Measurements from ENCODE around the gene ATPAF1. TPM values are rescaled to one million over a fixed set of nuclear protein-coding genes. Genes with fewer than 3 reads are reported as not detected.
A peak's percentile ranks its signal among the peaks of the same experiment; 100 is the strongest.

The ATPAF1 gene
- total and polyA plus RNA-seq, 9 of the 15 experiments (the other 6 are each of a cell fraction or from before 2014, with no cell fraction given), result 6.3 to 56.2 (median 27.4) TPM

DNA sequence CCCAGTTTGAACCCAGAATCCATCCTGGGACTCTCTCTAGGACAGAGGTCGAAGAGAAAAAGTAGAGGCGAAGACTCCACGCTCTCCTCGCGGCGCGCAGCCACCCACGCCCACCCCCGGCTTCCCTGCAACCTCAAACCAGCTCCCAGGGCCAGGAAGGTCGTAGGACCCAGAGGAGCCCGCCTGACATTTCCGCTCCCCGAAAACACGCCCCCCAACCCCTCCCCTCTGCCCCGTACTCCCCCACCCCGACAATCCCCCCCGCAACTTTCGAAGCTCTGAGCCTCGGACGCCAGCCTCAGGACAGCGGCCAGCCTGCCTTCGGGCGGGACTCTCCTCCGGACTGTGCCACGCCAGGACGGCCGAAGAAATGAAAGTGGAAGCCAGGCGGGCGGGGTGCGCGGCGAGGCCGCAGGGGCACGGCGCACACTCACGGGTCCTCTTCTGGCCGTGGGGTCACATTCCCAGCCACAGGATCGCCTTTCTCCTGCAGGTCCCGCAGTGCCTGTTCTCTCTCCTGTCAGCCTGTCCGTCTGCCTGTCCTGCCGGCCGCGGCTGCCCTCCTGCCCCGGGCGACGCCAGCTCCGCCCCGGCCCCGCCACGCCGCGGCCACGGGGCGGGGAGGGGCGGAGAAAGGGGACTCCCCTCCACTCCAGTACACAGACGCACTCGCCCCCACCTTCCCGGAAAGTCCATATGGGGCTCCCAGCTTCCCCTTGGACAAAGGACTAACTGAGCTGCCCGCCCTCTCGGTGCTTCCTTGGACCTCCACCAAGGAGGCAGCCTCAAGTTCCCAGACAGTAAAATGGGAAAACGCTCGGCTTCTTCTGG is 51.7 kb downstream of the ATPAF1 start, which contains the start of gene MOB3C (continued):
- TF ChIP-seq, protein P1, sequence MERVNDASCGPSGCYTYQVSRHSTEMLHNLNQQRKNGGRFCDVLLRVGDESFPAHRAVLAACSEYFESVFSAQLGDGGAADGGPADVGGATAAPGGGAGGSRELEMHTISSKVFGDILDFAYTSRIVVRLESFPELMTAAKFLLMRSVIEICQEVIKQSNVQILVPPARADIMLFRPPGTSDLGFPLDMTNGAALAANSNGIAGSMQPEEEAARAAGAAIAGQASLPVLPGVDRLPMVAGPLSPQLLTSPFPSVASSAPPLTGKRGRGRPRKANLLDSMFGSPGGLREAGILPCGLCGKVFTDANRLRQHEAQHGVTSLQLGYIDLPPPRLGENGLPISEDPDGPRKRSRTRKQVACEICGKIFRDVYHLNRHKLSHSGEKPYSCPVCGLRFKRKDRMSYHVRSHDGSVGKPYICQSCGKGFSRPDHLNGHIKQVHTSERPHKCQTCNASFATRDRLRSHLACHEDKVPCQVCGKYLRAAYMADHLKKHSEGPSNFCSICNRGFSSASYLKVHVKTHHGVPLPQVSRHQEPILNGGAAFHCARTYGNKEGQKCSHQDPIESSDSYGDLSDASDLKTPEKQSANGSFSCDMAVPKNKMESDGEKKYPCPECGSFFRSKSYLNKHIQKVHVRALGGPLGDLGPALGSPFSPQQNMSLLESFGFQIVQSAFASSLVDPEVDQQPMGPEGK (CRISPR knock-in tag; IDR thresholded peaks at IDR 0.05; ENCODE audit: borderline replicate concordance), result no peak
- TF ChIP-seq CBFB (CRISPR knock-in tag; IDR thresholded peaks at IDR 0.05) (no peak), DIDO1 (tag; IDR thresholded peaks at IDR 0.05; ENCODE audit: low read depth) (no peak), HDAC6 (IDR thresholded peaks at IDR 0.05; ENCODE audit: low read depth, low read length) (no peak), NR2C2 (CRISPR knock-in tag; IDR thresholded peaks at IDR 0.05) (no peak), NR2C2 (tag; IDR thresholded peaks at IDR 0.05) (peak; percentile 58), SRSF7 (optimal IDR thresholded peaks at IDR 0.05; ENCODE audit: low read depth, low read length) (no peak), NRF1 (conservative IDR thresholded peaks at IDR 0.05 in 1 of 2, IDR thresholded peaks at IDR 0.05 in 1 of 2) (peak; percentile 65 to 70; a peak in 3 of 4 replicates), PCBP1 (IDR thresholded peaks at IDR 0.05; ENCODE audit: low read depth, low read length, poor library complexity, severe bottlenecking) (peak; percentile 84), PPARD (CRISPR knock-in tag; IDR thresholded peaks at IDR 0.05) (no peak), HSF4 (CRISPR knock-in tag; IDR thresholded peaks at IDR 0.05; ENCODE audit: borderline replicate concordance) (no peak), ZNF175 (CRISPR knock-in tag; IDR thresholded peaks at IDR 0.05; ENCODE audit: low read depth) (0 out of 2 replicates have a peak, but pooled peaks have one; percentile 13), TCF3 (CRISPR knock-in tag; IDR thresholded peaks at IDR 0.05) (0 out of 2 replicates have a peak, but pooled peaks have one; percentile 1), TSC22D4 (tag; IDR thresholded peaks at IDR 0.05) (no peak), ZFX (CRISPR knock-in tag; IDR thresholded peaks at IDR 0.05) (peak; percentile 78)
- TF ChIP-seq, protein P2, sequence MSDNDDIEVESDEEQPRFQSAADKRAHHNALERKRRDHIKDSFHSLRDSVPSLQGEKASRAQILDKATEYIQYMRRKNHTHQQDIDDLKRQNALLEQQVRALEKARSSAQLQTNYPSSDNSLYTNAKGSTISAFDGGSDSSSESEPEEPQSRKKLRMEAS (CRISPR knock-in tag; IDR thresholded peaks at IDR 0.05), result peak; percentile 31; the same call in 1 of the 2 replicates
- TF ChIP-seq, protein P3, sequence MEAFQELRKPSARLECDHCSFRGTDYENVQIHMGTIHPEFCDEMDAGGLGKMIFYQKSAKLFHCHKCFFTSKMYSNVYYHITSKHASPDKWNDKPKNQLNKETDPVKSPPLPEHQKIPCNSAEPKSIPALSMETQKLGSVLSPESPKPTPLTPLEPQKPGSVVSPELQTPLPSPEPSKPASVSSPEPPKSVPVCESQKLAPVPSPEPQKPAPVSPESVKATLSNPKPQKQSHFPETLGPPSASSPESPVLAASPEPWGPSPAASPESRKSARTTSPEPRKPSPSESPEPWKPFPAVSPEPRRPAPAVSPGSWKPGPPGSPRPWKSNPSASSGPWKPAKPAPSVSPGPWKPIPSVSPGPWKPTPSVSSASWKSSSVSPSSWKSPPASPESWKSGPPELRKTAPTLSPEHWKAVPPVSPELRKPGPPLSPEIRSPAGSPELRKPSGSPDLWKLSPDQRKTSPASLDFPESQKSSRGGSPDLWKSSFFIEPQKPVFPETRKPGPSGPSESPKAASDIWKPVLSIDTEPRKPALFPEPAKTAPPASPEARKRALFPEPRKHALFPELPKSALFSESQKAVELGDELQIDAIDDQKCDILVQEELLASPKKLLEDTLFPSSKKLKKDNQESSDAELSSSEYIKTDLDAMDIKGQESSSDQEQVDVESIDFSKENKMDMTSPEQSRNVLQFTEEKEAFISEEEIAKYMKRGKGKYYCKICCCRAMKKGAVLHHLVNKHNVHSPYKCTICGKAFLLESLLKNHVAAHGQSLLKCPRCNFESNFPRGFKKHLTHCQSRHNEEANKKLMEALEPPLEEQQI (IDR thresholded peaks at IDR 0.05), result no peak
- TF ChIP-seq, protein P4, sequence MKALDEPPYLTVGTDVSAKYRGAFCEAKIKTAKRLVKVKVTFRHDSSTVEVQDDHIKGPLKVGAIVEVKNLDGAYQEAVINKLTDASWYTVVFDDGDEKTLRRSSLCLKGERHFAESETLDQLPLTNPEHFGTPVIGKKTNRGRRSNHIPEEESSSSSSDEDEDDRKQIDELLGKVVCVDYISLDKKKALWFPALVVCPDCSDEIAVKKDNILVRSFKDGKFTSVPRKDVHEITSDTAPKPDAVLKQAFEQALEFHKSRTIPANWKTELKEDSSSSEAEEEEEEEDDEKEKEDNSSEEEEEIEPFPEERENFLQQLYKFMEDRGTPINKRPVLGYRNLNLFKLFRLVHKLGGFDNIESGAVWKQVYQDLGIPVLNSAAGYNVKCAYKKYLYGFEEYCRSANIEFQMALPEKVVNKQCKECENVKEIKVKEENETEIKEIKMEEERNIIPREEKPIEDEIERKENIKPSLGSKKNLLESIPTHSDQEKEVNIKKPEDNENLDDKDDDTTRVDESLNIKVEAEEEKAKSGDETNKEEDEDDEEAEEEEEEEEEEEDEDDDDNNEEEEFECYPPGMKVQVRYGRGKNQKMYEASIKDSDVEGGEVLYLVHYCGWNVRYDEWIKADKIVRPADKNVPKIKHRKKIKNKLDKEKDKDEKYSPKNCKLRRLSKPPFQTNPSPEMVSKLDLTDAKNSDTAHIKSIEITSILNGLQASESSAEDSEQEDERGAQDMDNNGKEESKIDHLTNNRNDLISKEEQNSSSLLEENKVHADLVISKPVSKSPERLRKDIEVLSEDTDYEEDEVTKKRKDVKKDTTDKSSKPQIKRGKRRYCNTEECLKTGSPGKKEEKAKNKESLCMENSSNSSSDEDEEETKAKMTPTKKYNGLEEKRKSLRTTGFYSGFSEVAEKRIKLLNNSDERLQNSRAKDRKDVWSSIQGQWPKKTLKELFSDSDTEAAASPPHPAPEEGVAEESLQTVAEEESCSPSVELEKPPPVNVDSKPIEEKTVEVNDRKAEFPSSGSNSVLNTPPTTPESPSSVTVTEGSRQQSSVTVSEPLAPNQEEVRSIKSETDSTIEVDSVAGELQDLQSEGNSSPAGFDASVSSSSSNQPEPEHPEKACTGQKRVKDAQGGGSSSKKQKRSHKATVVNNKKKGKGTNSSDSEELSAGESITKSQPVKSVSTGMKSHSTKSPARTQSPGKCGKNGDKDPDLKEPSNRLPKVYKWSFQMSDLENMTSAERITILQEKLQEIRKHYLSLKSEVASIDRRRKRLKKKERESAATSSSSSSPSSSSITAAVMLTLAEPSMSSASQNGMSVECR (CRISPR knock-in tag; IDR thresholded peaks at IDR 0.05), result peak; percentile 67; the same call in 1 of the 2 replicates

Data from K562 (cell line).